HG03097 (cell line): ENCODE results near the gene MARCOL.
"Not testable (repeated sequence)": the region's sequence is repeated elsewhere in the genome, so short reads cannot be mapped to it uniquely, and the experiment has no call there.

Experiments used
- ATAC-seq: cut with Tn5 transposase; IDR thresholded peaks from one replicate; pipeline ENCODE4 v1.9.1; 2021; ENCODE audit not compliant: unreplicated experiment, low FRiP score

The MARCOL gene

GRCh38 chr5:148261221-148261620, 22.9 kb downstream of the MARCOL start:
- no peak for ATAC-seq

- ATAC-seq, result no peak
Observed at GRCh38 chr5:148267962-148268361, 29.6 kb downstream of the MARCOL start.

DNA sequence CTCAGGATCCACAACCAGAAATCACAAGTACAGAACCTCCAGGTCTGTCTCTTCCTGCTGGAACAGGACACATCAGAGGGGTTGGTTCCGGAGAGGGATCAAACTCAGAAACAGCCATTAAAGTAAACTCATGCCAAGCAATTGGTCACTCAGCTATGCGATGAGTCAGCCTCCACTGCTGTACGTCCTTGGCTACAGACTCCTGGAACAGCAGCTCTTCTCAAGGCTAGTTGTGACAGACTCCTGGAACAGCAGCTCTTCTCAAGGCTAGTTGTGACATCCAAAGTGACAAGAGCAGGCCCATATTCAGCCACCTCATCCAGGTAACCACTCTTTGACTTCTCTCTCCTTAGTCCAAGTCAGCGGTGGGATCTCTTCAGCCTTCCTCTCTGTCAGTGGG, 30.2 kb downstream of the MARCOL start, which contains the start of gene SPINK13:
Gene SPINK13, plus strand, starts transcription at position 229 of the 400 bp plus-strand sequence. CDS start 1,279 bp downstream, outside the sequence.
- ATAC-seq, result no peak

DNA sequence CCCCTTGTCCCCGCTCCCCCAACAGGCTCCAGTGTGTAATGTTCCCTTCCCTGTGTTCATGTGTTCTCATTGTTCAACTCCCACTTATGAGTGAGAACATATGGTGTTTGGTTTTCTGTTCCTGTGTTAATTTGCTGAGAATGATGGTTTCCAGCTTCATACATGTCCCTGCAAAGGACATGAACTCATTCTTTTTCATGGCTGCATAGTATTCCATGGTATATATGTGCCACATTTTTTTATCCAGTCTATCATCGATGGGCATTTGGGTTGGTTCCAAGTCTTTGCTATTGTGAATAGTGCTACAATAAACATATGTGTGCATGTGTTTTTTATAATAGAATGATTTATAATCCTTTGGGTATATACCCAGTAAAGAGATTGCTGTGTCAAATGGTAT, 36.8 kb downstream of the MARCOL start:
- ATAC-seq, result not testable (repeated sequence)

GRCh38 chr5:148280893-148281292, 42.6 kb downstream of the MARCOL start:
- ATAC-seq, result not testable (repeated sequence)

DNA sequence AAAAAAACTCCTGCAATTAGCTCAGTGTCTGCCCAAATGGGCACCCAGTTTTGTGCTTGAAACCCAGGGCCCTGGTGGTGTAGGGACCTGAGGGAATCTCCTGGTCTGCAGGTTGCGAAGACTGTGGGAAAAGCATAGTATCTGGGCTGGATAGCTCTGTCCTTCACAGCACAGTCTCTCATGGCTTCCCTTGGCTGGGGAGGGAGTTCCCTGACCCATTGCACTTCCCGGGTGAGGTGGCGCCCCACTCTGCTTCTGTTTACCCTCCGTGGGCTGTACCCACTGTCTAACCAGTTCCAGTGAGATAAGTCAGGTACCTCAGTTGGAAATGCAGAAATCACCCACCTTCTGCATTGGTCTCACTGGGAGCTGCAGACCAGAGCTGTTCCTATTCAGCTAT, 43.0 kb downstream of the MARCOL start:
- not testable (repeated sequence) for ATAC-seq

DNA sequence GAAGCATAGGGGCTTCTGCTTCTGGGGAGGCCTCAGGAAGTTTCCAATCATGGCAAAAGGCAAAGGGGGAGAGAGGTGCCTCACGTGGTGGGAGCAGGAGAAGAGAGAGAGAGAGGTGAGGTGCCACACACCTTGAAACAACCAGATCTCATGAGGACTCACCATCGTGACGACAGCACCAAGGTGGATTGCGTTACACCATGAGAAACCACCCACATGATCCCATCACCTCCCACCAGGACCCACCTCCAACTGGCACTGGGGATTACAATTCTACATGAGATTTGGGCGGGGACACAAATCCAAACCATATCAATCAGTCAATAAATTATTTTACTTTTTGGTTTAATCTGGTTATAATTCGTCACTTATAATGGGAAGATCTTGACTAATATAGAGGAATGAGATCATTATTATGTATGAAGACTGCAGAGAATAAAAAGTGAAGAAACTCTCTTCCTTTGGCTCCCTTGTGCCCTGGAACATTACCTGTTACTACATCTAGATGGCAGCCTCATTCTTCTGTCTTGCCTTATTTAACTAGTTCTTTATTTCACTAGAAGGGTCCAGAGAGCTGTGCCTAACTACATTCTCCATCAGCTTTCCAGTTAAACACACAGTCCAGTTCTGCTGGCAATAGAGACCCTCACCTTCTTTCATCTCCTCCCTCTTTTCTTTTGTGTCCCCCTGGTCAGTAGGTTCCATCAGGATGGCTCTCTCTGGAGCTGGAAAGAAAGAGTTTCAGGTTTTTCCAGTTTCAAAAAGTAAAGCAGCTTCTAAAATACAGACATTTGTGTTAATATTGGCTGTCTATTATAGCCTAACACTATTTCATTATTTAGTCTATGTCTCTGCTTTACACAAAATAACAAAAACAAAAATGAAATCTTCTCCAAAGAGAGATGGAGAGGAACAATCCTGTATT, 52.2 kb downstream of the MARCOL start:
- ATAC-seq, result no peak
